HepG2 (cell line): ENCODE measurements around the gene ABCA3. TPM values are rescaled to one million over a fixed set of nuclear protein-coding genes. Genes with fewer than 3 reads are reported as not detected.

Source experiments
- AGO2 ChIP-seq: fragments of 200-400 bp; formaldehyde crosslinking; optimal IDR thresholded peaks from 2 replicates; pipeline ENCODE3; 2017; ENCODE audit warnings: mild to moderate bottlenecking, low read depth, low read length, moderate library complexity
- ARID4A ChIP-seq: sonication (generic); formaldehyde crosslinking; IDR thresholded peaks from 2 replicates; pipeline ENCODE4 v1.5.0; 2020; ENCODE audit warnings: mild to moderate bottlenecking, missing genetic modification reagents, borderline replicate concordance
- ARID5B ChIP-seq: IDR thresholded peaks from 2 replicates; pipeline ENCODE4 v1.4.0; 2020; ENCODE audit warnings: mild to moderate bottlenecking, missing genetic modification reagents
- HDAC6 ChIP-seq: fragments of 200-600 bp; sonication (generic); IDR thresholded peaks from 2 replicates; pipeline ENCODE4 v1.7.0; 2017; ENCODE audit warnings: mild to moderate bottlenecking, antibody characterized with exemption, low read length, low read depth
- HNF4G ChIP-seq, 2 experiments: sonication (generic) in 1 of 2; formaldehyde crosslinking in 1 of 2; IDR thresholded peaks; 2 replicates each; pipeline versions ENCODE4 v1.4.0 to v1.6.1; 2011 to 2020; ENCODE audit warnings: borderline replicate concordance in 2 of 2, low read depth in 2 of 2, mild to moderate bottlenecking in 2 of 2, low read length in 1 of 2, missing genetic modification reagents in 1 of 2, moderate library complexity in 1 of 2
- KMT2A ChIP-seq: sonication (generic); formaldehyde crosslinking; IDR thresholded peaks from 2 replicates; pipeline ENCODE4 v1.4.0; 2020; ENCODE audit warnings: missing genetic modification reagents
- MTF2 ChIP-seq: sonication (generic); formaldehyde crosslinking; IDR thresholded peaks from 2 replicates; pipeline ENCODE4 v1.5.0; 2020; ENCODE audit warnings: missing genetic modification reagents, borderline replicate concordance
- MXD1 ChIP-seq: sonication (generic); formaldehyde crosslinking; IDR thresholded peaks from 2 replicates; pipeline ENCODE4 v1.4.0; 2020; ENCODE audit warnings: mild to moderate bottlenecking, missing genetic modification reagents
- NR2F1 ChIP-seq, 2 experiments: fragments of 450-650 bp in 1 of 2; formaldehyde crosslinking in 1 of 2; IDR thresholded peaks; 2 replicates each; pipeline versions ENCODE4 v1.5.0 to v1.6.1; 2016 to 2020; ENCODE audit warnings: mild to moderate bottlenecking in 1 of 2, missing compliant biosample characterization in 1 of 2, missing genetic modification reagents in 1 of 2, moderate library complexity in 1 of 2
- SNRNP70 ChIP-seq: fragments of 200-400 bp; formaldehyde crosslinking; IDR thresholded peaks from 2 replicates; pipeline ENCODE4 v1.6.1; 2017; ENCODE audit warnings: mild to moderate bottlenecking, low read depth, low read length, moderate library complexity
- TCF12 ChIP-seq, 2 experiments: fragments of 450-650 bp in 1 of 2; sonication (generic) in 1 of 2; formaldehyde crosslinking in 1 of 2; IDR thresholded peaks; 2 replicates each; pipeline versions ENCODE4 v1.6.1 to v1.8.0; 2017 to 2022; ENCODE audit warnings: antibody characterized with exemption in 1 of 2, mild to moderate bottlenecking in 1 of 2, missing genetic modification reagents in 1 of 2, moderate library complexity in 1 of 2
- ZFP90 ChIP-seq: sonication (generic); formaldehyde crosslinking; IDR thresholded peaks from 2 replicates; pipeline ENCODE4 v1.8.0; 2022; ENCODE audit warnings: missing genetic modification reagents, mild to moderate bottlenecking, inconsistent platforms, borderline replicate concordance
- ZNF263 ChIP-seq: sonication (generic); formaldehyde crosslinking; IDR thresholded peaks from 2 replicates; pipeline ENCODE4 v1.4.0; 2020; ENCODE audit warnings: missing genetic modification reagents
- ZNF451 ChIP-seq: sonication (generic); formaldehyde crosslinking; IDR thresholded peaks from 2 replicates; pipeline ENCODE4 v1.5.0; 2020; ENCODE audit warnings: mild to moderate bottlenecking, missing genetic modification reagents
- ZNF703 ChIP-seq: sonication (generic); formaldehyde crosslinking; IDR thresholded peaks from 2 replicates; pipeline ENCODE4 v1.5.1; 2020; ENCODE audit warnings: missing genetic modification reagents, mild to moderate bottlenecking, moderate library complexity, borderline replicate concordance
- ZNF704 ChIP-seq: sonication (generic); formaldehyde crosslinking; IDR thresholded peaks from 2 replicates; pipeline ENCODE4 v1.8.1; 2023; ENCODE audit warnings: mild to moderate bottlenecking, inconsistent platforms, moderate library complexity, missing genetic modification reagents, borderline replicate concordance
- ZNF720 ChIP-seq: sonication (generic); formaldehyde crosslinking; IDR thresholded peaks from 2 replicates; pipeline ENCODE4 v1.4.0; 2020; ENCODE audit warnings: missing genetic modification reagents
- polyA plus RNA-seq, 8 experiments: library from polyadenylated mRNA; depleted of rRNA in 3 of 8; stranded (reverse) in 7 of 8; unstranded in 1 of 8; fragments of >200 nt; fragmentation: Illumina TruSeq in 4 of 8; extraction: Trizol in 4 of 8; gene quantifications; 2 replicates each; pipeline versions ENCODE4 v1.2.1 to v1.2.3, GENCODE V29; 2011 to 2016; ENCODE audit warnings: low read depth in 4 of 8, missing spikeins in 1 of 8, mixed read lengths in 1 of 8; ENCODE audit not compliant: insufficient read depth in 1 of 8
- total RNA-seq, 5 experiments: library from RNA; depleted of rRNA; stranded (reverse); fragments of >200 nt; fragmentation: Illumina TruSeq; extraction: Trizol; gene quantifications; 2 replicates each; pipeline ENCODE4 v1.2.3, GENCODE V29; 2016; ENCODE audit warnings: low read depth in 1 of 5

ABCA3 gene
- total and polyA plus RNA-seq, 2 of the 13 experiments (the other 11 are each of a cell fraction or from before 2014, with no cell fraction given): 0.60 to 1.5 TPM

- no peak for TF ChIP-seq HDAC6
- peak; percentile 88 for TF ChIP-seq HNF4G (IDR thresholded peaks at IDR 0.05; ENCODE audit: borderline replicate concordance, low read depth, low read length)
- TF ChIP-seq HNF4G (CRISPR knock-in tag; IDR thresholded peaks at IDR 0.05; ENCODE audit: borderline replicate concordance, low read depth): peak; percentile 86; the same call in 1 of the 2 replicates
- peak; percentile 99 for TF ChIP-seq AGO2
- peak; percentile 43 to 47; a peak in 3 of 4 replicates for TF ChIP-seq NR2F1 (CRISPR knock-in tag; IDR thresholded peaks at IDR 0.05)
- no peak for TF ChIP-seq MTF2
- no peak for TF ChIP-seq TCF12 (IDR thresholded peaks at IDR 0.05)
- TF ChIP-seq TCF12 (CRISPR knock-in tag; IDR thresholded peaks at IDR 0.05): no peak; the same call in 1 of the 2 replicates
- peak; percentile 86 for TF ChIP-seq KMT2A (CRISPR knock-in tag)
- TF ChIP-seq ZNF704 (CRISPR knock-in tag): no peak
- TF ChIP-seq ZNF263: 0 out of 2 replicates have a peak, but pooled peaks have one; percentile 44
- peak; percentile 76 for TF ChIP-seq MXD1 (CRISPR knock-in tag)
- TF ChIP-seq ARID4A (CRISPR knock-in tag): peak; percentile 89
- peak; percentile 79; the same call in 1 of the 2 replicates for TF ChIP-seq ZNF451 (CRISPR knock-in tag)
- peak; percentile 55; the same call in 1 of the 2 replicates for TF ChIP-seq ZNF703
- peak; percentile 62; the same call in 1 of the 2 replicates for TF ChIP-seq ARID5B (CRISPR knock-in tag)
- TF ChIP-seq SNRNP70: no peak
- TF ChIP-seq ZNF720: no peak
- peak; percentile 65; the same call in 1 of the 2 replicates for TF ChIP-seq ZFP90 (CRISPR knock-in tag)
Observed at GRCh38 chr16:2251296-2252111, 89.0 kb downstream of the ABCA3 start, which contains the start of gene ECI1 (continued).
